H1 (cell line): ENCODE measurements around the gene CYP46A1. TPM values are rescaled to one million over a fixed set of nuclear protein-coding genes. Genes with fewer than 3 reads are reported as not detected.

Experiments
- CTCF ChIA-PET: fragments of 300-600 bp; sonication (Branson Sonifier 250); formaldehyde crosslinking; loops from one replicate; lab custom pipeline; 2021; ENCODE audit not compliant: partially characterized antibody; lab: Charles Lee
- POLR2A ChIA-PET: fragments of 300-600 bp; sonication (Branson Sonifier 250); formaldehyde crosslinking; loops from one replicate; lab custom pipeline; 2021; ENCODE audit warnings: inconsistent platforms; ENCODE audit not compliant: partially characterized antibody; lab: Charles Lee
- DNase-seq, 2 experiments: peaks; one replicate each; pipeline versions ENCODE4 v3.0.0 to v3.0.0-alpha.2; 2010 to 2022; ENCODE audit warnings: low spot score in 2 of 2, low read depth in 1 of 2, mixed read lengths in 1 of 2
- FAIRE-seq: peaks from 2 replicates; lab custom pipeline; 2011; peaks lifted over from hg19 to GRCh38; lab: Jason Lieb, UNC
- H2AFZ ChIP-seq: 2 replicates; pipeline ENCODE4 v1.8.1; 2012; ENCODE audit warnings: low read length, inconsistent platforms
- H2AK5ac ChIP-seq: 2 replicates; pipeline ENCODE4 v1.6.1; 2013; ENCODE audit warnings: low read depth, low read length
- H2BK120ac ChIP-seq: replicated peaks from 2 replicates; pipeline ENCODE3; 2013; ENCODE audit warnings: low read depth, low read length, inconsistent platforms
- H2BK12ac ChIP-seq: 2 replicates; pipeline ENCODE4 v1.6.1; 2013; ENCODE audit warnings: low read depth, low read length
- H2BK15ac ChIP-seq: 2 replicates; pipeline ENCODE4 v1.6.1; 2013; ENCODE audit warnings: low read length
- H2BK20ac ChIP-seq: 2 replicates; pipeline ENCODE4 v1.6.1; 2013; ENCODE audit warnings: low read length
- H2BK5ac ChIP-seq: 2 replicates; pipeline ENCODE4 v1.6.1; 2013; ENCODE audit warnings: low read depth, low read length
- H3K14ac ChIP-seq: 2 replicates; pipeline ENCODE4 v1.6.1; 2013; ENCODE audit warnings: inconsistent platforms; ENCODE audit not compliant: insufficient read length
- H3K18ac ChIP-seq: 2 replicates; pipeline ENCODE4 v1.6.1; 2013; ENCODE audit warnings: low read length; ENCODE audit errors: extremely low read depth
- H3K23ac ChIP-seq: 2 replicates; pipeline ENCODE4 v1.6.1; 2013; ENCODE audit warnings: inconsistent platforms; ENCODE audit not compliant: insufficient read length
- H3K23me2 ChIP-seq: 2 replicates; pipeline ENCODE4 v1.6.1; 2013; ENCODE audit warnings: low read depth, low read length
- H3K27ac ChIP-seq: 2 replicates; pipeline ENCODE4 v1.6.1; 2011; ENCODE audit warnings: low read depth, low read length, inconsistent platforms
- H3K27me3 ChIP-seq, 4 experiments: replicated peaks in 1 of 4; 1 replicate in 1 of 4; 2 replicates in 3 of 4; pipeline versions ENCODE4 v1.6.1 to v1.8.1; 2011 to 2013; ENCODE audit warnings: low read length in 3 of 4, mild to moderate bottlenecking in 3 of 4, inconsistent platforms in 2 of 4, mixed read lengths in 2 of 4, moderate library complexity in 1 of 4; ENCODE audit not compliant: control insufficient read depth in 3 of 4, insufficient read depth in 3 of 4; ENCODE audit errors: extremely low read depth in 1 of 4
- H3K36me3 ChIP-seq, 4 experiments: 2 replicates each; pipeline versions ENCODE4 v1.6.1 to v1.8.1; 2011 to 2013; ENCODE audit warnings: mild to moderate bottlenecking in 4 of 4, low read length in 3 of 4, moderate library complexity in 2 of 4, control low read depth in 1 of 4, inconsistent platforms in 1 of 4; ENCODE audit not compliant: insufficient read depth in 4 of 4, control insufficient read depth in 2 of 4
- H3K4ac ChIP-seq: replicated peaks from 2 replicates; pipeline ENCODE3; 2013; ENCODE audit warnings: low read length, low read depth, mixed read lengths, inconsistent platforms; ENCODE audit not compliant: insufficient read length
- H3K4me1 ChIP-seq, 4 experiments: replicated peaks in 1 of 4; 1 replicate in 1 of 4; 2 replicates in 3 of 4; pipeline versions ENCODE4 v1.6.1 to v1.8.1; 2011 to 2013; ENCODE audit warnings: low read length in 3 of 4, inconsistent platforms in 2 of 4, mixed read lengths in 1 of 4; ENCODE audit not compliant: insufficient read depth in 4 of 4, control insufficient read depth in 3 of 4
- H3K4me2 ChIP-seq, 2 experiments: 2 replicates each; pipeline versions ENCODE4 v1.6.1 to v1.8.1; 2011 to 2013; ENCODE audit warnings: low read depth in 2 of 2, low read length in 2 of 2, control low read depth in 1 of 2, inconsistent platforms in 1 of 2, mild to moderate bottlenecking in 1 of 2; ENCODE audit not compliant: insufficient read depth in 1 of 2
- H3K4me3 ChIP-seq, 4 experiments: fragments of 200-600, 300-600 bp in 1 of 4; sonication (generic), shearing (Covaris generic), sonication (Bioruptor Twin) in 1 of 4; 2 replicates each; pipeline versions ENCODE4 v1.5.1 to v1.8.1; 2011 to 2016; ENCODE audit warnings: low read length in 4 of 4, low read depth in 3 of 4, control low read depth in 2 of 4, inconsistent platforms in 2 of 4, mild to moderate bottlenecking in 2 of 4, mixed read lengths in 1 of 4, moderate library complexity in 1 of 4; ENCODE audit not compliant: insufficient read depth in 2 of 4; ENCODE audit errors: extremely low read depth in 1 of 4
- H3K56ac ChIP-seq: replicated peaks from 2 replicates; pipeline ENCODE3; 2013; ENCODE audit warnings: low read depth, mild to moderate bottlenecking, mixed read lengths, low read length, inconsistent platforms; ENCODE audit not compliant: insufficient read length
- H3K79me1 ChIP-seq: 2 replicates; pipeline ENCODE4 v1.6.1; 2013; ENCODE audit warnings: low read depth, low read length, control low read depth
- H3K79me2 ChIP-seq, 2 experiments: 2 replicates each; pipeline versions ENCODE4 v1.6.1 to v1.8.1; 2012 to 2013; ENCODE audit warnings: low read length in 2 of 2, mild to moderate bottlenecking in 2 of 2, inconsistent platforms in 1 of 2; ENCODE audit not compliant: insufficient read depth in 2 of 2, control insufficient read depth in 1 of 2
- H3K9ac ChIP-seq, 4 experiments: replicated peaks in 1 of 4; 1 replicate in 1 of 4; 2 replicates in 3 of 4; pipeline versions ENCODE4 v1.6.1 to v1.8.1; 2011 to 2013; ENCODE audit warnings: low read depth in 3 of 4, low read length in 3 of 4, control low read depth in 2 of 4, mild to moderate bottlenecking in 2 of 4, moderate library complexity in 2 of 4, inconsistent platforms in 1 of 4; ENCODE audit errors: extremely low read depth in 1 of 4
- H3K9me3 ChIP-seq, 2 experiments: 2 replicates each; pipeline versions ENCODE4 v1.6.1 to v1.8.1; 2012 to 2013; ENCODE audit warnings: mild to moderate bottlenecking in 2 of 2, moderate library complexity in 2 of 2, control low read depth in 1 of 2, inconsistent platforms in 1 of 2, low read depth in 1 of 2, low read length in 1 of 2, mixed read lengths in 1 of 2; ENCODE audit not compliant: insufficient read depth in 2 of 2
- H4K20me1 ChIP-seq, 2 experiments: replicated peaks in 1 of 2; 2 replicates each; pipeline versions ENCODE3 to v1.8.1; 2011 to 2013; ENCODE audit warnings: inconsistent platforms in 2 of 2, low read length in 2 of 2, mild to moderate bottlenecking in 1 of 2; ENCODE audit not compliant: insufficient read depth in 2 of 2, control insufficient read depth in 1 of 2
- H4K5ac ChIP-seq: 2 replicates; pipeline ENCODE4 v1.6.1; 2013; ENCODE audit warnings: low read length, low read depth, mixed read lengths, inconsistent platforms; ENCODE audit not compliant: insufficient read length
- H4K8ac ChIP-seq: 2 replicates; pipeline ENCODE4 v1.8.0; 2013; ENCODE audit warnings: mild to moderate bottlenecking, moderate library complexity, low read length, inconsistent platforms; ENCODE audit not compliant: insufficient read depth; ENCODE audit errors: extremely low read depth
- H4K91ac ChIP-seq: replicated peaks from 2 replicates; pipeline ENCODE3; 2013; ENCODE audit warnings: low read length, mixed read lengths, inconsistent platforms; ENCODE audit not compliant: insufficient read length
- BCL11A ChIP-seq, 2 experiments: IDR thresholded peaks; one replicate each; pipeline ENCODE4 v1.6.1; 2011; ENCODE audit warnings: low read depth in 2 of 2, low read length in 2 of 2, mild to moderate bottlenecking in 2 of 2
- CBX5 ChIP-seq: fragments of 300-800, 300-1000 bp; sonication (generic); IDR thresholded peaks from 2 replicates; pipeline ENCODE4 v1.7.1; 2016; ENCODE audit warnings: antibody characterized with exemption, low read length, low read depth
- CHD1 ChIP-seq: IDR thresholded peaks from 2 replicates; pipeline ENCODE4 v1.6.1; 2012; ENCODE audit warnings: low read depth, low read length, improper control_type of control experiment
- EGR1 ChIP-seq: IDR thresholded peaks from 2 replicates; pipeline ENCODE4 v1.6.1; 2011; ENCODE audit warnings: low read depth, low read length, borderline replicate concordance
- EZH2 ChIP-seq: fragments of 200-600 bp; sonication (generic); IDR thresholded peaks from 2 replicates; pipeline ENCODE4 v1.7.1; 2012; ENCODE audit warnings: low read depth, mild to moderate bottlenecking, moderate library complexity, low read length, inconsistent platforms; ENCODE audit not compliant: severe bottlenecking
- HDAC6 ChIP-seq: IDR thresholded peaks from one replicate; pipeline ENCODE4 v1.7.1; 2012; ENCODE audit warnings: low read depth, mild to moderate bottlenecking, inconsistent platforms, low read length, moderate library complexity
- KDM4A ChIP-seq: IDR thresholded peaks from one replicate; pipeline ENCODE4 v1.7.1; 2012; ENCODE audit warnings: low read depth, mild to moderate bottlenecking, moderate library complexity, low read length, inconsistent platforms; ENCODE audit not compliant: severe bottlenecking
- NRF1 ChIP-seq: IDR thresholded peaks from 2 replicates; pipeline ENCODE4 v1.6.1; 2011; ENCODE audit warnings: mild to moderate bottlenecking, low read depth, low read length, improper control_type of control experiment
- POLR2AphosphoS5 ChIP-seq: IDR thresholded peaks from 2 replicates; pipeline ENCODE4 v1.6.1; 2011; ENCODE audit warnings: low read depth, low read length
- RNF2 ChIP-seq: fragments of 200-900, 300-1000 bp; sonication (generic); IDR thresholded peaks from 2 replicates; pipeline ENCODE4 v1.7.1; 2016; ENCODE audit warnings: borderline replicate concordance, low read depth, mild to moderate bottlenecking, antibody characterized with exemption, low read length; ENCODE audit not compliant: poor library complexity, severe bottlenecking; ENCODE audit errors: missing control alignments
- SRF ChIP-seq: IDR thresholded peaks from 2 replicates; pipeline ENCODE4 v1.6.1; 2011; ENCODE audit warnings: mild to moderate bottlenecking, low read depth, low read length, moderate library complexity
- WGBS, 2 experiments: shearing (Covaris generic) in 1 of 2; methylation state at CpG; one replicate each; pipeline versions ENCODE4 v1.1.6 to v1.1.7; 2013 to 2015; ENCODE audit warnings: low lambda C conversion rate in 2 of 2, mixed read lengths in 2 of 2, inconsistent platforms in 1 of 2, low coverage in 1 of 2, missing lambda C conversion rate in 1 of 2; ENCODE audit not compliant: insufficient replicate concordance in 2 of 2, insufficient coverage in 1 of 2, insufficient read length in 1 of 2; ENCODE audit errors: extremely low coverage in 1 of 2, missing lambda C conversion rate in 1 of 2; 5-methylcytosine and 5-hydroxymethylcytosine counted together
- polyA plus RNA-seq, 7 experiments: library from polyadenylated mRNA; depleted of rRNA in 3 of 7; stranded (reverse) in 5 of 7; unstranded in 2 of 7; fragments of >200 nt in 5 of 7; fragments of 200-250 nt in 2 of 7; gene quantifications; 1 replicate in 5 of 7; 2 replicates in 1 of 7; 4 replicates in 1 of 7; pipeline versions ENCODE4 v1.2.1 to v1.2.3, GENCODE V29; 2011 to 2013; ENCODE audit warnings: missing spikeins in 2 of 7, mixed read lengths in 2 of 7
- total RNA-seq: library from RNA; stranded (reverse); fragmentation: NEBNext Ultra II Directional; extraction: Animal tissue kit (Norgen Biotek cat#: 25700); gene quantifications from 2 replicates; pipeline ENCODE4 v1.2.1, GENCODE V29; 2021
- TF ChIP-seq, protein P1 (sequence below), 3 experiments: IDR thresholded peaks; 1 replicate in 2 of 3; 2 replicates in 1 of 3; pipeline versions ENCODE4 v1.5.1 to v1.6.1; 2011; ENCODE audit warnings: low read length in 3 of 3, mild to moderate bottlenecking in 3 of 3, inconsistent platforms in 2 of 3, low read depth in 1 of 3, moderate library complexity in 1 of 3; ENCODE audit not compliant: insufficient read depth in 1 of 3; ENCODE audit errors: control extremely low read depth in 1 of 3

The CYP46A1 gene
- total and polyA plus RNA-seq, 2 of the 8 experiments (the other 6 are each of a cell fraction or from before 2014, with no cell fraction given) = 0.41 to 1.3 TPM

DNA sequence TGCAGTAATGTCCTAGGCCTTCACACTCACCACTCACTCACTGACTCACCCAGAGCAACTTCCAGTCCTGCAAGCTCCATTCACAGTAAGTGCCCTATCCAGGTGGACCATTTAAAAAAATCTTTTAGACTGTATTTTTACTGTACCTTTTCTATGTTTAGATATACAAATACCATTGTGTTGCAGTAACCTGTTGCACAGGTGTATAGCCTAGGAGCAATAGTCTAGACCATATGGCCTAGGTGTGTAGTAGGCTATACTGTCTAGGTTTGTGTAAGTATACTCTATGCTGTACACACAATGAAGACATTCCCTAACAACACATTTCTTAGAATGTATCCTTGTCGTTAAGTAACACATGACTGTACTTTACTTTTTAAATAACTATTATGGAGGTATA lies 17.2 kb downstream of the CYP46A1 start:
- H4K8ac ChIP-seq = no peak overlapping the region
- H3K36me3 ChIP-seq = no peaks in the 10 kb centered on the region
- H3K27ac ChIP-seq = no peak overlapping the region
- ChIA-PET CTCF (interaction anchor here (0.7 to 1.6 kb wide), 4 partner anchors 15 to 324 kb away, joined by 3 to 4 read pairs (median 3); no protein-coding TSS in a partner anchor), POLR2A (no interaction called here)
- no peak overlapping the region for H3K56ac ChIP-seq
- no peak overlapping the region for H3K14ac ChIP-seq
- no peaks in the 10 kb centered on the region for H3K23me2 ChIP-seq
- H3K27me3 ChIP-seq = no peaks in the 10 kb centered on the region
- H3K9ac ChIP-seq = no peak overlapping the region
- no peak overlapping the region for H2AFZ ChIP-seq
- 97% methylated on average over 1 of the region's 1 CpG; no CpG with 5 or more reads in 1 of the 2 experiments for WGBS, 2 experiments
- no peak overlapping the region for H2BK15ac ChIP-seq
- no peak overlapping the region for H2BK20ac ChIP-seq
- H3K4ac ChIP-seq = no peak overlapping the region
- no peaks in the 10 kb centered on the region for H4K20me1 ChIP-seq
- FAIRE-seq (no peak), DNase-seq (no peak)
- H2BK12ac ChIP-seq = no peak overlapping the region
- no peak overlapping the region for H3K23ac ChIP-seq
- no peak overlapping the region for H4K5ac ChIP-seq
- peaks cover 12 to 14% of the 10 kb centered on the region in 2 experiments; a peak in 3 of 4 replicates for H3K9me3 ChIP-seq
- no peak overlapping the region for H3K4me3 ChIP-seq
- H3K18ac ChIP-seq = no peak overlapping the region
- no peak overlapping the region for H2AK5ac ChIP-seq
- no peaks in the 10 kb centered on the region for H3K4me1 ChIP-seq
- H3K4me2 ChIP-seq = no peak overlapping the region
- H3K79me2 ChIP-seq = no peaks in the 10 kb centered on the region
- H3K79me1 ChIP-seq = no peaks in the 10 kb centered on the region
- no peak overlapping the region for H4K91ac ChIP-seq
- no peak overlapping the region for H2BK5ac ChIP-seq
- no peak overlapping the region for H2BK120ac ChIP-seq
- TF ChIP-seq KDM4A (no peak), CHD1 (no peak), NRF1 (no peak), EGR1 (no peak), BCL11A (IDR thresholded peaks at IDR 0.05; ENCODE audit: low read depth in 2 of 2, low read length in 2 of 2) (no peak), EZH2 (no peak), RNF2 (no peak), CBX5 (no peak), POLR2AphosphoS5 (no peak), HDAC6 (no peak), SRF (no peak)
- TF ChIP-seq, protein P1, sequence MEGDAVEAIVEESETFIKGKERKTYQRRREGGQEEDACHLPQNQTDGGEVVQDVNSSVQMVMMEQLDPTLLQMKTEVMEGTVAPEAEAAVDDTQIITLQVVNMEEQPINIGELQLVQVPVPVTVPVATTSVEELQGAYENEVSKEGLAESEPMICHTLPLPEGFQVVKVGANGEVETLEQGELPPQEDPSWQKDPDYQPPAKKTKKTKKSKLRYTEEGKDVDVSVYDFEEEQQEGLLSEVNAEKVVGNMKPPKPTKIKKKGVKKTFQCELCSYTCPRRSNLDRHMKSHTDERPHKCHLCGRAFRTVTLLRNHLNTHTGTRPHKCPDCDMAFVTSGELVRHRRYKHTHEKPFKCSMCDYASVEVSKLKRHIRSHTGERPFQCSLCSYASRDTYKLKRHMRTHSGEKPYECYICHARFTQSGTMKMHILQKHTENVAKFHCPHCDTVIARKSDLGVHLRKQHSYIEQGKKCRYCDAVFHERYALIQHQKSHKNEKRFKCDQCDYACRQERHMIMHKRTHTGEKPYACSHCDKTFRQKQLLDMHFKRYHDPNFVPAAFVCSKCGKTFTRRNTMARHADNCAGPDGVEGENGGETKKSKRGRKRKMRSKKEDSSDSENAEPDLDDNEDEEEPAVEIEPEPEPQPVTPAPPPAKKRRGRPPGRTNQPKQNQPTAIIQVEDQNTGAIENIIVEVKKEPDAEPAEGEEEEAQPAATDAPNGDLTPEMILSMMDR (IDR thresholded peaks at IDR 0.05; ENCODE audit: control extremely low read depth in 1 of 3, insufficient read depth in 1 of 3, low read depth in 1 of 3, low read length in 3 of 3) = no peak
